CD4-positive, alpha-beta memory T cell (primary cell): ENCODE measurements around the gene DISP2. TPM values are rescaled to one million over a fixed set of nuclear protein-coding genes. Genes with fewer than 3 reads are reported as not detected.

ENCODE experiments used
- CTCF ChIA-PET: fragments of 350-600 bp; sonication (Branson Sonifier 250); formaldehyde crosslinking; loops from one replicate; lab custom pipeline; 2021; ENCODE audit warnings: inconsistent platforms; ENCODE audit not compliant: partially characterized antibody; lab: Charles Lee
- POLR2A ChIA-PET: fragments of 350-600 bp; sonication (Branson Sonifier 250); formaldehyde crosslinking; loops from one replicate; lab custom pipeline; 2021; ENCODE audit not compliant: partially characterized antibody; lab: Charles Lee
- DNase-seq, 5 donors: peaks; one replicate each; pipeline versions ENCODE4 v3.0.0 to v3.0.0-alpha.2; 2020 to 2022; ENCODE audit warnings: mixed read lengths in 1 of 5
- H3K27ac ChIP-seq: one replicate; pipeline ENCODE4 v1.7.0; 2013; ENCODE audit warnings: low read depth, low read length
- H3K27me3 ChIP-seq: 2 replicates; pipeline ENCODE4 v1.7.0; 2013; ENCODE audit warnings: mild to moderate bottlenecking, low read length, moderate library complexity; ENCODE audit not compliant: insufficient read depth
- H3K36me3 ChIP-seq: 2 replicates; pipeline ENCODE4 v1.7.0; 2013; ENCODE audit warnings: mild to moderate bottlenecking, low read length, moderate library complexity; ENCODE audit not compliant: insufficient read depth
- H3K4me1 ChIP-seq: 2 replicates; pipeline ENCODE4 v1.7.0; 2013; ENCODE audit warnings: mild to moderate bottlenecking, low read length, moderate library complexity; ENCODE audit not compliant: insufficient read depth
- H3K4me3 ChIP-seq, 2 donors: one replicate each; pipeline ENCODE4 v1.7.0; 2013; ENCODE audit warnings: low read length in 2 of 2, mild to moderate bottlenecking in 1 of 2
- H3K9me3 ChIP-seq, 2 donors: one replicate each; pipeline ENCODE4 v1.7.0; 2013; ENCODE audit warnings: low read length in 2 of 2, control low read depth in 1 of 2; ENCODE audit not compliant: control insufficient read depth in 1 of 2
- H3K27ac Mint-ChIP-seq, 7 donors: one replicate each; pipeline ENCODE4 v1.8.0; 2020 to 2021; ENCODE audit warnings: mixed read lengths in 7 of 7, mild to moderate bottlenecking in 6 of 7, inconsistent platforms in 3 of 7, moderate library complexity in 3 of 7
- H3K27me3 Mint-ChIP-seq, 2 donors: one replicate each; pipeline ENCODE4 v1.8.0; 2020 to 2021; ENCODE audit warnings: mixed read lengths in 2 of 2
- H3K36me3 Mint-ChIP-seq, 2 donors: one replicate each; pipeline ENCODE4 v1.8.0; 2020 to 2021; ENCODE audit warnings: mixed read lengths in 2 of 2, inconsistent platforms in 1 of 2, mild to moderate bottlenecking in 1 of 2
- H3K4me1 Mint-ChIP-seq, 4 donors: one replicate each; pipeline ENCODE4 v1.8.0; 2020 to 2021; ENCODE audit warnings: mixed read lengths in 4 of 4, mild to moderate bottlenecking in 1 of 4
- H3K4me3 Mint-ChIP-seq, 8 donors: one replicate each; pipeline ENCODE4 v1.8.0; 2020 to 2021; ENCODE audit warnings: mixed read lengths in 8 of 8, mild to moderate bottlenecking in 7 of 8, moderate library complexity in 6 of 8, inconsistent platforms in 3 of 8
- H3K9me3 Mint-ChIP-seq, 8 donors: one replicate each; pipeline ENCODE4 v1.8.0; 2020 to 2021; ENCODE audit warnings: mixed read lengths in 8 of 8, mild to moderate bottlenecking in 5 of 8, inconsistent platforms in 3 of 8, moderate library complexity in 1 of 8
- intact Hi-C: fragments of 100-400 bp; cut with micrococcal nuclease; formaldehyde crosslinking; loops from one replicate; pipeline ENCODE4 v1.15.1; 2023
- polyA plus RNA-seq, 2 donors: library from polyadenylated mRNA; unstranded; fragments of 300-500 nt; fragmentation: Illumina TruSeq; gene quantifications; one replicate each; pipeline ENCODE4 v1.2.3, GENCODE V29; 2021
- total RNA-seq, 2 experiments: library from RNA; stranded (reverse); gene quantifications; one replicate each; pipeline ENCODE4 v1.2.3, GENCODE V29; 2021

The DISP2 gene
- total and polyA plus RNA-seq, 4 experiments from 2014 or later = 0.03 to 0.23 (median 0.05) TPM; not detected in 1

- POLR2A ChIA-PET = no interaction called here
- CTCF ChIA-PET = interaction anchor here (0.9 to 1.7 kb wide), 4 partner anchors 19 to 121 kb away, joined by 3 to 4 read pairs (median 4); no protein-coding TSS in a partner anchor
- H3K36me3 Mint-ChIP-seq = peaks cover 27 to 33% of the 10 kb centered on the region in 2 donors
Observed at GRCh38 chr15:40386480-40386879, 28.5 kb downstream of the DISP2 start.

DNA sequence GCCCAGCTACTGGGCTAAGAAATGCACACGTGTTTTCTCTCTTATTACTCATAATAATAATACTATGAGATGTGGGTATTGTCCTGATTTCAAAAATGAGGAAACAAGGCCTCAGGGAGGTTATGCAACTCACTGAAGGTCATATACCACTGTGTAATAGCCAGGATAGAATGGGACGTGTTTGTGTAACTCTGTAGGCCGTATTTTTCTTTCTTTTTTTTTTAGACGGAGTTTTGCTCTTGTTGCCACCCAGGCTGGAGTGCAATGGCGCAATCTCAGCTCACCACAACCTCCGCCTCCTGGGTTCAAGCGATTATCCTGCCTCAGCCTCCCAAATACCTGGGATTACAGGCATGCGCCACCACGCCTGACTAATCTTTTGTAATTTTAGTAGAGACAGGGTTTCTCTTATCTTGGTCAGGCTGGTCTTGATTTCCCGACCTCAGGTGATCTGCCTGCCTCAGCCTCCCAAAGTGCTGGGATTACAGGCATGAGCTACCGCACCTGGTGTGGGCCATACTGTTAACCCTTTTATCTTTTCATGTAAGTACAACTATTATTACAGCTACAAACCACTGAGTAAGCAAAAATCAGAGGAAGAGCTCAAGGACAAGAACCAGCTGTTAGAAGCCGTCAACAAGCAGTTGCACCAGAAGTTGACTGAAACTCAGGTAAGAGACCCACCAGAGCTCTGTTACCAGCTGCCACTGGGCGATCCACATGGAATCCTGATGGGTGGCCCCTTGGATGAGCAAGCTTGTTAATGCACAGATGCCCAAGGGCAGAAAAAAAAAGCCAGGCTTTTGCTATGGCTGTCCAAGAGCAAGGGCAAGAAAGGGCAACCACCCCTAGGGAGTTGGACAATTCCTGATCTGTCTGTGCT, 31.2 kb downstream of the DISP2 start:
- Mint-ChIP-seq H3K4me1 (peaks cover 0 to 5% (median 1%) of the 10 kb centered on the region in 4 donors), H3K27ac (peak overlapping the region in 3 of 7 donors; percentile 32 to 51 (median 50)), H3K9me3 (no peaks in the 10 kb centered on the region), H3K27me3 (no peaks in the 10 kb centered on the region), H3K4me3 (no peak overlapping the region), H3K36me3 (peaks cover 44 to 48% of the 10 kb centered on the region in 2 donors)
- ChIA-PET CTCF (interaction anchor here (0.8 to 2.6 kb wide), 2 partner anchors 9 to 19 kb away, joined by 3 to 12 read pairs; no protein-coding TSS in a partner anchor), POLR2A (interaction anchor here (0.8 to 1.1 kb wide), 2 partner anchors 9 to 28 kb away, joined by 3 read pairs; no protein-coding TSS in a partner anchor)
- Histone ChIP-seq H3K4me3 (no peak overlapping the region), H3K4me1 (no peaks in the 10 kb centered on the region), H3K36me3 (peaks cover 17% of the 10 kb centered on the region), H3K27ac (no peak overlapping the region), H3K27me3 (no peaks in the 10 kb centered on the region), H3K9me3 (no peaks in the 10 kb centered on the region)
- DNase-seq = no peak
- intact Hi-C loops = no loop called here

More at GRCh38 chr15:40386480-40386879, 28.5 kb downstream of the DISP2 start:
- DNase-seq = no peak
- Histone ChIP-seq H3K4me1 (peaks cover 11% of the 10 kb centered on the region), H3K4me3 (no peak overlapping the region), H3K9me3 (no peaks in the 10 kb centered on the region), H3K36me3 (peaks cover 17% of the 10 kb centered on the region), H3K27me3 (no peaks in the 10 kb centered on the region), H3K27ac (no peak overlapping the region)
- intact Hi-C loops = no loop called here
- Mint-ChIP-seq H3K9me3 (no peaks in the 10 kb centered on the region), H3K4me1 (peaks cover 10 to 20% (median 15%) of the 10 kb centered on the region in 4 donors), H3K27me3 (no peaks in the 10 kb centered on the region), H3K27ac (no peak overlapping the region), H3K4me3 (no peak overlapping the region)

- Histone ChIP-seq H3K27me3 (no peaks in the 10 kb centered on the region), H3K36me3 (peaks cover 17% of the 10 kb centered on the region), H3K4me3 (no peak overlapping the region), H3K9me3 (no peaks in the 10 kb centered on the region), H3K27ac (no peak overlapping the region), H3K4me1 (no peaks in the 10 kb centered on the region)
- ChIA-PET CTCF (interaction anchor here (0.8 to 2.6 kb wide), 2 partner anchors 8 to 20 kb away, joined by 3 to 12 read pairs; no protein-coding TSS in a partner anchor), POLR2A (interaction anchor here (0.8 to 1.1 kb wide), 2 partner anchors 8 to 27 kb away, joined by 3 read pairs; no protein-coding TSS in a partner anchor)
- no peaks in the 10 kb centered on the region for H3K9me3 Mint-ChIP-seq
- intact Hi-C loops = no loop called here
- no peaks in the 10 kb centered on the region for H3K27me3 Mint-ChIP-seq
- peak overlapping the region in 4 of 7 donors; percentile 32 to 63 (median 50) for H3K27ac Mint-ChIP-seq
- DNase-seq = no peak
- no peaks in the 10 kb centered on the region for H3K4me1 Mint-ChIP-seq
- H3K4me3 Mint-ChIP-seq = no peak overlapping the region
- H3K36me3 Mint-ChIP-seq = peaks cover 44 to 47% of the 10 kb centered on the region in 2 donors
Observed at GRCh38 chr15:40389824-40390595, 32.0 kb downstream of the DISP2 start.

GRCh38 chr15:40392986-40393948, 35.2 kb downstream of the DISP2 start:
- no peaks in the 10 kb centered on the region for H3K9me3 Mint-ChIP-seq
- H3K9me3 ChIP-seq = no peaks in the 10 kb centered on the region
- H3K27ac ChIP-seq = no peak overlapping the region
- H3K4me3 Mint-ChIP-seq = no peak overlapping the region
- H3K27me3 Mint-ChIP-seq = no peaks in the 10 kb centered on the region
- peaks cover 3 to 8% (median 5%) of the 10 kb centered on the region in 4 donors for H3K4me1 Mint-ChIP-seq
- no peak for DNase-seq
- H3K4me3 ChIP-seq = no peak overlapping the region
- ChIA-PET CTCF (no interaction called here), POLR2A (no interaction called here)
- no peaks in the 10 kb centered on the region for H3K27me3 ChIP-seq
- H3K36me3 Mint-ChIP-seq = peaks cover 32 to 37% of the 10 kb centered on the region in 2 donors
- intact Hi-C loops = no loop called here
- peaks cover 5% of the 10 kb centered on the region for H3K36me3 ChIP-seq
- peak overlapping the region in 1 of 7 donors; percentile 20 for H3K27ac Mint-ChIP-seq
- peaks cover 5% of the 10 kb centered on the region for H3K4me1 ChIP-seq

GRCh38 chr15:40397688-40398412, 39.8 kb downstream of the DISP2 start:
- POLR2A ChIA-PET = interaction anchor here (0.7 to 2.3 kb wide), 6 partner anchors 9 to 171 kb away, joined by 3 to 10 read pairs (median 3); partner anchors contain the start of genes DISP2, IVD and RPUSD2
- Histone ChIP-seq H3K4me3 (peak overlapping the region in 1 of 2 donors; percentile 5), H3K9me3 (no peaks in the 10 kb centered on the region), H3K36me3 (no peaks in the 10 kb centered on the region), H3K27me3 (no peaks in the 10 kb centered on the region), H3K27ac (no peak overlapping the region), H3K4me1 (peaks cover 14% of the 10 kb centered on the region)
- H3K4me3 Mint-ChIP-seq = peak overlapping the region in 7 of 8 donors; percentile 52 to 83 (median 70)
- no peaks in the 10 kb centered on the region for H3K27me3 Mint-ChIP-seq
- DNase-seq = no peak
- no peaks in the 10 kb centered on the region for H3K9me3 Mint-ChIP-seq
- H3K36me3 Mint-ChIP-seq = peaks cover 6 to 9% of the 10 kb centered on the region in 2 donors
- intact Hi-C loops = no loop called here
- peaks cover 9 to 25% (median 14%) of the 10 kb centered on the region in 4 donors for H3K4me1 Mint-ChIP-seq
- H3K27ac Mint-ChIP-seq = peak overlapping the region in 6 of 7 donors; percentile 5 to 88 (median 52)
- CTCF ChIA-PET = interaction anchor here (0.8 to 3.5 kb wide), 10 partner anchors 9 to 119 kb away, joined by 3 to 15 read pairs (median 8); no protein-coding TSS in a partner anchor
